GM18520 (cell line): ENCODE results near the gene NAP1L4.

Experiments
- ATAC-seq: cut with Tn5 transposase; IDR thresholded peaks from one replicate; pipeline ENCODE4 v1.9.1; 2021; ENCODE audit not compliant: unreplicated experiment

Gene NAP1L4

DNA sequence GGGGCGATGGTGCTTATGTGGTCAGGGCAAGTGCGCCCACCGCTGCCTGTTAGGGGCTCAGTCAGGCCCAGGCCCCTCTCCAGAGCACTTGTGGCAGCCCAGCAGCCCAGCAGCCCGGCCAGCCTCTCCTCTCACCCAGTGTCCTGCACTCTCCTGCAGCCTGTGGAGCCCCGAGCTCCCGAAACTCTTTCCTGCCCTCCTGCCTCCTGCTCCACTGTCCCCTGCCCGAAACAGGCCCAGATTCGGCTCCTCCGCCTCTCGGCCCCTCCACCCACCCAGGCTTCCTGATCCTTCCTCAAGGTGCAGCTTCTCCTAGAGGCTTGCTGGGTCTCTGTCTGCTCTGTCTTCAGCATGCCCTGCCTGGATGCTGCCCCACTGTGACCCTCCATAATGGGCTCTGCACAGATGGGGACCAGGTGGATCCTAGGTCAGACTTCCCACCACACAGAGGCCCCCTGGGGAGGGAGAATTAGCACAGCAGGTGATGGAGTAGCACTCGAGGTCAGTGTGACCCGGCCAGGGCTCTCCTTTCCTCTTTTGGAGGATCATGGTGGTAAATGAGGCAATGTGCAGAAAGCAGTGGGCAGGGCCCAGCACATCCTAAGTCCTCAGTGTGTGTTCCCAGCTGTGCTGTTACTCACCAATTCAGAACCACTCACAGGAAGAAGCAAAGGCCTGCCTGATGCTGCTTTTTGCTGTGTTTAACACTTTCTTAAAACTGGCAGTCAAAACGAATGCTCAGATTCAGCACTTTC lies 18.6 kb upstream of the NAP1L4 start:
- no peak for ATAC-seq

DNA sequence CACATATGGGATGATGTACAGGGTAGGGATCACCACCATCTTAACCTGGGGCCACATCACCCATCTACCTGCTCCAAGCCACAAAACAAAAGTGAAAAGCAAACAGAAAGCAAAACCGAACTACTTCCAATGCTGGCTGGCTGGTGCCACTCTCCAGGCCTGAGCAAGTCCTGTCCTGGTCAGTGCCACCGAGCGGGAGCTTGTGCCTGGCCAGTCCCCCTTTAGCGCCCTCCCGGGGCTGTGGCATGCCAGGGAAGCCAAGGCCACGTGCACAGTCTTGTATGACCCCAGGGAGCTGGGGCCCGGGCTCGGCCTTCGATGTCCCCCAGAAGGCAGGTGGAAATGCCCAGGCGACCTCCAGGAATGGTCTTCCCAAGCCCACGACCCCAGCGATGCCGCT lies 17.9 kb upstream of the NAP1L4 start:
- no peak for ATAC-seq

GRCh38 chr11:3009481-3009880 lies 17.4 kb upstream of the NAP1L4 start:
- ATAC-seq = no peak

DNA sequence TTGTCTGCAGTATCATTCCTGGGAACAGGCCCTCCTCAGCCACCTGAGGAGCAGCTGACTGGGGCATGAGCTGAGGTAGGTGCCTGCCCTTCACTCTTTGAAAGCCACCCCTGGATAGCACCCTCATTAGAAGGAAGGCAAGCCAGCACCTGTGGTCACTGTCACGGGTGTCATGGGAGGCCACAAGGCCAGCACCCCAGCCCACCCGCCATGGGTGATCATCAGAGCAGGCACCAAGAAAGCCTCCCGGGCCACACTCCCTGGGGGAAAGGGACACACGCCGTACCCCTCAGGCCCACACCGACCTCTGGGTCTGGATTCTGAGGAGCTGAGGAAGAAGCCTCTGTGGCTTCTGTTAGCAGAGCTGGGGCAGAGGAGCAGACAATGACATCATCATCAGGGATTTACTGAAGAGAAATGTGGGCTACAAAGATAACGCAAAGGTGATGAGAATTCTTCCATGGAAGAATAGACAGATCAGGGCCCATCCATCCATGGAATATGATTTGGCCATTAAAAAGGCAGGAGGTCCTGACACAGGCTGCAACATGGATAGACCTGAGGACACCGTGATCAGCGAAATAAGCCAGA lies 16.7 kb upstream of the NAP1L4 start:
- ATAC-seq = no peak

GRCh38 chr11:3007404-3008010 lies 15.4 kb upstream of the NAP1L4 start:
- ATAC-seq = no peak

DNA sequence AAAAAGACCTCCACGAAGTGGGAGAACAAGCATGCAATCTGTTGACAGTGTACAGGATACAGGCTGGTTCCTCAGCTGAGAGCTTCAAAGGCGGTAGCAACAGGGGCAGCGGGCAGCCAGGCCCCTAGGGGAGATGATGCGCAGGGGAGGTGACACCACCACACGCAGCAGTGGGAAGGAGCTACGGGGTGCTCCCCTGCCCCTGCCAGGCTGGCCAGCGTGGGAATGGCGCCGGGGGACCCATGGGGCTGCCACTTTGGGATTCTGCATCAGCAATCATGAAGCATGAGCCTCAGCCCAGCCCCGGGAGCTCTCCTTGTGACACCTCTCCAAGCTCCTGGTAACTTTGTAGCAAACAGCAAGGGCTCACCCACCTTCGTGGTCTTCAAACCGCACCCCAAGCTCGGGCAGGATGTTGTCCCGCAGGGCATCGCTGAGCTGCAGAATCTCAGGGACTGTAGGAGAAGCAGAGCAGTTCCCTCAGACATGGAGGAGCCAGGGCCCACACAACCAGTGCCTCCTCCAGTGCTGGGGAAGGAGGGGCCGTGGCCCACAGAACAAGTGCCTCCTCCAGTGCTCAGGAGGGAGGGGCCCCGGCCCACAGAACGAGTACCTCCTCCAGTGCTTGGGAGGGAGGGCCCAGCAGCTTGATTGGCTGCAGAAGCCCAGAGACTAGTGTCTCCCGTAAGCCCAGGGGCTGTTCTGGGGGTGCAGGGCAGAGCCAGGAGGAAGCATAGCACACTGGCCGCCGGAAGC lies 14.6 kb upstream of the NAP1L4 start:
- ATAC-seq = no peak

DNA sequence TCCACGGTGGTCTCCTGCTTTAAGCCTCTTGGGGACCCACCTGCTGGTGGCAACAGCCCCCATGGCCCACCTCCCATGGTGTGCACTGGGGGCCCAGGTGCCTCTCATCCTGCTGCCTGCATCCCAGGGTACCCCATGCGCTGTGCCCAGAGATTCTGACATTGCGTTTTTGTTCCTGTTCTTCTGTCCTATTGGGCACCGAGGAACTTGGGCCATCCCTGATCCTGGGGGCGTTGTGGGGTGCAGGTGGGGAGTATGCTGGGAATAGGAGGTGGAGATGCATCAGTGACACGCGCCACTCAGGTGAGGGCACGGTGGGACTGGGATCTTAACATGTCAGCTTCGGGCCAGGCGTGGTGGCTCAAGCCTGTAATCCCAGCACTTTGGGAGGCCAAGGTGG lies 12.4 kb upstream of the NAP1L4 start:
- ATAC-seq = no peak

- ATAC-seq = no peak
Measured at GRCh38 chr11:3003396-3004231, 11.5 kb upstream of the NAP1L4 start.

DNA sequence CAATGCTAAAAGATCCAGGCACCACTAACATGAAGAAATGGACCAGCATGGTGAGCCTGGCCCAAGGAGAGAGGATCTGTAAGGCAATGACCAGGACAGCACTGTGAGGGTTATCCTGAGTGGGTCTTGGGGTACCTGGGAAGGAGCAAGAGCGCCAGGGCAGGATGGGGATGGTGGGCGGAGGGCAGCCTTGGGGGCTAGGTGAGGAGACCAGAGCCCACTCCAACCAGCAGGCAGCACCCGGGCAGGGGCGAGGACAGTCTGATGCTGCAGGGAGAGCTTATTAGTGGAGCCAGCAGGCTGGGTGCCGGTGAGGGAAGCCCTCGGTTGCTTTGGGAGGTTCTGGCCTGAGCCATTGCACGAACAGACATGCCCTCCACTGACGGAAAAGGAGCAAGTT lies 10.7 kb upstream of the NAP1L4 start:
- no peak for ATAC-seq

DNA sequence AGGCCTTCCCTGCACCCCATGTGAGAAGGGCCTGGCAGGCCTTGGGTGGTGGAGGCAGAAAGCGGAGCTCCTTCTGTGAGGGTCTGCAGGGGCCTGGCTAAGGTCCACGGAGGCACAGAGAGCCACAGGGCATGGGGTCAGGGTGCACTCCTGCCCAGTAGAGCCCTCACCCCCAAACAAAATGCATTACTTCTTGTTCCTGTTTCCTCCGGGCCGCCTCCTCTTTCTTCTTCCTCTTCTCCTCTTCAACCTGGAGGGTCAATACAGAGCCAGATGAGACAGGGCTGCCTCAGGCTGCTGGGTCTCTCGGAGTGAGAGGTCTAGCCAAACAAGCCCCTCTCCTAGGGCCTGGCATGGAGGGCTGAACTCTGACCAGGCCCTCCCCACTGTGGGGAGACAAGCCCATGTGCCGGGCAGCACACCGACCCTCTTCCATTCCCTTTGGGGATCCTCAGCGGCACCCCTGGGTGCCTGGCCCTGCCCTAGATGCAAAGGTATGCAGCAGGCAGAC lies 10.3 kb upstream of the NAP1L4 start:
- no peak for ATAC-seq

GRCh38 chr11:3001496-3001895 lies 9.4 kb upstream of the NAP1L4 start:
- ATAC-seq = no peak

DNA sequence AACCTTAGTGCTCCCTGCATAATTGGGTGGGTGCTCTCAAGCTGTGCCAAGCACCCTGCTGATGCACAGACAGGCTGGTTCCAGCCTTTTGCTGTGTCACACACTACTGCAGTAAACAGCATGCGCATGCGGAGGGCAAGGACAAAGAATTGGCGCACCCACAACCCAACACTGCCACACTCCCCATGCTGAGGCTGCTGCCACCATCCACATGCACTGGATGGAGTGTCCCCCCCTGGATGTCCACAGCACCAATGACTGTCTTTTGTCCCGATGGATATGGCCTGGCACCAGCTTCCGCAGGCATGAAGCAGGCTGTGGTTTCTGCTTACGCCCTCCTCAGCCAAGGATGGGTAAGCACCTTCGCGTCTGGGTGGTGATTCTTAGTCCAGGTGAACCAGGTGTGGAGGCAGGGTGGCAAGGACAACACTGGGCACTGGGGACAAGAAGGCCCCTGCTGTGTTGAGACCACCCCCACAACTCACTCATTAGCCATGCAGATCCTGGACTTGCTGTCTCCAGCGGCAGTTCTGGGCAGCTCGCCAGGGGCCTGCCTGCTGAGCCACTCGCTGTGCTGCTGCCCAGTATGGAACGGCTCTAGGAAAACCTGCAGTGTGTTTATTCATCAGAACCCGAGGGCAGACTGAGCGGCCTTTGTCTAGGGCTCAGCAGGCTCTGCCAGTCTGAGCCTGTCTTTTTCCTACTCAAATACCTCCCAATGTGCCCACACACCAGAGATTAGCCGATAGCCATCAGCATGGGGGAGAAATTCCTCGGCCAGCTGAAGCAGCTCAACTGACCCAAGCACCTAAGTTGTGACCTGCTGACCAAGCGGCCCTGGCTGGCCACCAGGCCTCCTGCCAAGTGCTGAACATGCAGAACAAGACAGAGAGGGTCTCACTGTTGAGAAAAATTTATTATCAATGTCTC lies 8.2 kb upstream of the NAP1L4 start:
- no peak for ATAC-seq

GRCh38 chr11:2999464-2999998 lies 7.4 kb upstream of the NAP1L4 start:
- ATAC-seq = no peak

DNA sequence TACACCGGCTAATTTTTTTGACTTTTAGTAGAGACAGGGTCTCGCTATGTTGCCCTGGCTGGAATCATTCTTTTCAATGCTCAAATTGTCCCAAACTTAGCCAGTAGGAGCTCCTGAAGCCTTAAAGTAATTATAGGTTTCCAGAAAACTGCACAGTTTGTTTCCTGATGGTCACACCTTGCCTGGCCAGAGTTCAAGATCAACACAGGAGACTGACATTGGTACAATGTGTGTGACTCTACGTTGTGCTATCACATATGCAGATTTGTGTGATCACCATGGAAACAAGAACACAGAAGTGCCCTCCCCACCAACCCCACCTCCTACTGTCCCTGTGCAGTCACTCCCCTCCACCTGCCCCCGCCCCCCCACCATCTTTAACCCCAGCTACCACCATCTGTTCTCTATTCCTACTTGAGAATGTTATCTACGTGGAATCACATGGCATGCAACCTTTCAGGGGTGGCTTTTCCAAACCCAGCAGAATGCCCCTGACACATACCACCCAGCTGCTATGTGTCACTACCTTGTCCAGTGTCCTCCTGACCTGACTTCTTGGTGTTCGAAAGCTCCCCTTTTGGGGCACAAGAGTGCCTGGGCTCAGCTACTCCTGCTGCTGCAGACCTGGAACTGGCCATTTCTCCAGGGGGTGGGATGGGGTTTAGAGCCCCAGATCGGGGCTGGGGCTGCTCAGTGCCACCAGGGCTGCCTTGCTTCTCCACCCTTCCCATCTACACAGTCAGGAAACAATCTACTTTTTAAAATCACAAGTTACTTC lies 6.1 kb upstream of the NAP1L4 start:
- ATAC-seq = no peak

DNA sequence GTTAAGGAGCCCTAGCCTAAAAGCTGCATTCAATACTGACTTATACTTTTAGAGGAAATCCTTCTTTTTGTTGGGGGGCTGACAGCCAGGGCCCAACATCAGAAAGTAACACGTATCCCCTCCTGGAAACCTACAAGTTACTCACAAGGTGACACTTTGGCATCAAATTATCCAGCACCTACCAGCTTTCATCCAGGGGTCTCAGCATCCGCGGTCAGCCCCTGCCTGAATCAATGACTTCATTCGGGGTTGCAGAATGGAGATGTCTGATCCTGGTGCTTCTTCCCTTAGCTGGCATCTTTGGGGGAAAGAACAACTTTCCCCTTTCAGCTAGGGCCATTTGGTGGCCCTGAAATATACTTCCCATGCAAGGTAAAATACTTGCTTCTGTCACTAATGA lies 5.3 kb upstream of the NAP1L4 start:
- no peak for ATAC-seq

DNA sequence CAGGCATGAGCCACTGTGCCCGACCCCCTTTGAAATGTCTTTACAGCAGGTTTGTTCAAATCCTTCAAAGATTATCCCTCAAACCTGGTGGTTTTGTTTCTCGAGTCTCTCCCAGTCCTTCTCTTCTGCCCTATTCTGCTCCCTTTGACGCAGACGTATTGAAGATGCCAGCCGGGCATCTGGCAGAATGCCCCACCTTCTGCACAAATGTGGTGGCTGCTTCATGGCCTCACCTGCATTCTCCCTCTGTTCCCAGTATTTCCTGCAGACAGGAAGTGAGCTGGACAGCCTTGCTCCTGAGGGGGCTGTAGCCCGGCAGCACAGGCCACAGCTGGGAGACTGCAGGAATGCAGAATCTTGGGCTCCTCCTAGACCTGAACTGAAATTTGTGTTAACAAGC lies 4.8 kb upstream of the NAP1L4 start:
- ATAC-seq = no peak

DNA sequence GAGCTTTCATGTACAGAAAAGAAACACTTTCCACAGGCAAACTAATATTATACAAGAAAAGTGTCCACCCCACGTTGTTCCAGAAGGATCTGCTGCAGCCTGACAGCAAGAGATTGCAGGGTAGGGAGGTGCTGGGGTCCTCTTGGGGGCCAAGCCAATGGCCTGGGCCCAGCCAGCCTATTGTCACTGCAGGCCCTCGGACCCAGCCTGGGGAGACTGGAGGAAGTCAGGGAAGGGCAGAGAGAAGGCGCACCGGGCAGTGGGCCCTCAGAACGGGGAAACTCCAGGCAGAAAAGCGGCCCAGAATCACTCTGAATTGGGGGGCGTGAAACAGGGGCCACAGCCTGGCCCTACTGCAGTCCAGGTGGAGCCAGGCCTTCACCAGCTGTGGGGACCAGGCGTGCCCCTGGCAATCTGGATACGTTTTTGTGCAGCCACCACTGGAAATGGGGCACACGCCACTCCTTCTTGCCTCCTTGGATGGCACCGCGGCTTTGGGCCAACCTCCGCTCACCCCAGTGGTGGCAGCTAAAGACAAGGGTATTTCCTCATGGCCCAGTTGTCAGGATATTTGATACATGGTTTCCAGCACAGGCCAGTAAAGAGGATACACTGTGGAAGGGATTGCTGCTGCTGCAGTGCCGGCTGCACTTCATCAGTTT lies 3.9 kb upstream of the NAP1L4 start:
- no peak for ATAC-seq

DNA sequence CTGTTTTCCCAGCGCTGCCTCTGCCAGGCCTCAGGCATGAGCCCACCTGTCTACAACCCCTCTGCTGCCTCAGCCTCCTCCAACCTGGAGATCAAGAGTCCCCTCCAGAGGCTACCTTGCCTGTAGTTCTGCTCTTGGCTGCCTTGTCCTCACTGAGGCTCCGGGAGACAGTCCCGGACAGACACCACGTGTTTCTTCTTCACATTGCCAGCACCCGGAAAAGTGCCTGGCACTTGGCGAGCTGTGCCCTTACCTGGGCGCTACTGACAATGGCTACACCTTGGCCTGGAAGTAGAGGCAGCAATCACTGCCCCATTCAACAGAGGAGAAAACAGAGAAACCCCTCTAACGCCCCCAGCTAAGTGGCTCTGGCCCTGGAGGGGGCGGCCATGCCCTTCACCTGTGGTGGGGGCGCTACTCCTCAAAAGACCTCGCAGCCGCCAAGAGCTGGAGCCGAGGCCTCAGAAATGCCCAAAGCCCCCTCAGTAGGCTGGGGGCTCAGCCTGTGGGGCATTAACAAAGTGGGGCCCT lies 3.0 kb upstream of the NAP1L4 start:
- no peak for ATAC-seq
